Naive thymus-derived CD4-positive, alpha-beta T cell (primary cell): Measurements from ENCODE around the gene ELL. TPM values are rescaled to one million over a fixed set of nuclear protein-coding genes. Genes with fewer than 3 reads are reported as not detected.

Experiments used
- ATAC-seq: fragments of 150-1000 bp; cut with Tn5 transposase; 2 replicates; pipeline ENCODE4 v1.10.0; 2021; ENCODE audit warnings: mild to moderate bottlenecking, moderate library complexity
- CTCF ChIA-PET: fragments of 350-600 bp; sonication (Branson Sonifier 250); formaldehyde crosslinking; loops from one replicate; lab custom pipeline; 2021; ENCODE audit warnings: antibody characterized with exemption; lab: Charles Lee
- POLR2A ChIA-PET: fragments of 350-600 bp; sonication (Branson Sonifier 250); formaldehyde crosslinking; loops from one replicate; lab custom pipeline; 2021; ENCODE audit warnings: antibody characterized with exemption, inconsistent platforms; lab: Charles Lee
- DNase-seq, 9 donors: peaks; one replicate each; pipeline versions ENCODE4 v3.0.0 to v3.0.0-alpha.2; 2020 to 2022; ENCODE audit warnings: mixed read lengths in 1 of 9
- H3K27ac ChIP-seq: one replicate; pipeline ENCODE4 v1.7.0; 2013; ENCODE audit warnings: mild to moderate bottlenecking, low read depth, low read length, moderate library complexity
- H3K27me3 ChIP-seq, 2 donors: one replicate each; pipeline ENCODE4 v1.7.0; 2013; ENCODE audit warnings: low read length in 2 of 2, mild to moderate bottlenecking in 2 of 2, moderate library complexity in 2 of 2; ENCODE audit not compliant: control insufficient read depth in 2 of 2, insufficient read depth in 2 of 2
- H3K36me3 ChIP-seq, 3 experiments: 1 replicate in 2 of 3; 2 replicates in 1 of 3; pipeline ENCODE4 v1.7.0; 2013; ENCODE audit warnings: low read length in 3 of 3, mild to moderate bottlenecking in 3 of 3, moderate library complexity in 1 of 3; ENCODE audit not compliant: insufficient read depth in 3 of 3, control insufficient read depth in 2 of 3
- H3K4me1 ChIP-seq, 2 donors: one replicate each; pipeline ENCODE4 v1.7.0; 2013; ENCODE audit warnings: low read length in 2 of 2, mild to moderate bottlenecking in 2 of 2, moderate library complexity in 1 of 2; ENCODE audit not compliant: control insufficient read depth in 2 of 2, insufficient read depth in 2 of 2
- H3K4me3 ChIP-seq: 2 replicates; pipeline ENCODE4 v1.7.0; 2013; ENCODE audit warnings: mild to moderate bottlenecking, low read length
- H3K9me3 ChIP-seq, 3 experiments: 1 replicate in 2 of 3; 2 replicates in 1 of 3; pipeline ENCODE4 v1.7.0; 2013; ENCODE audit warnings: low read length in 3 of 3; ENCODE audit not compliant: control insufficient read depth in 2 of 3
- H3K27ac Mint-ChIP-seq, 9 donors: one replicate each; pipeline ENCODE4 v1.8.0; 2020 to 2022; ENCODE audit warnings: mixed read lengths in 9 of 9, mild to moderate bottlenecking in 8 of 9, moderate library complexity in 5 of 9, inconsistent platforms in 2 of 9
- H3K27me3 Mint-ChIP-seq, 5 donors: one replicate each; pipeline ENCODE4 v1.8.0; 2021 to 2022; ENCODE audit warnings: mixed read lengths in 5 of 5, mild to moderate bottlenecking in 1 of 5
- H3K36me3 Mint-ChIP-seq, 5 donors: one replicate each; pipeline ENCODE4 v1.8.0; 2020 to 2022; ENCODE audit warnings: mixed read lengths in 5 of 5, mild to moderate bottlenecking in 3 of 5, inconsistent platforms in 1 of 5
- H3K4me1 Mint-ChIP-seq, 7 donors: one replicate each; pipeline ENCODE4 v1.8.0; 2020 to 2022; ENCODE audit warnings: mixed read lengths in 7 of 7, mild to moderate bottlenecking in 3 of 7, inconsistent platforms in 1 of 7
- H3K4me3 Mint-ChIP-seq, 10 donors: one replicate each; pipeline ENCODE4 v1.8.0; 2020 to 2022; ENCODE audit warnings: mild to moderate bottlenecking in 10 of 10, mixed read lengths in 10 of 10, moderate library complexity in 6 of 10, inconsistent platforms in 2 of 10
- H3K9me3 Mint-ChIP-seq, 11 donors: one replicate each; pipeline ENCODE4 v1.8.0; 2020 to 2022; ENCODE audit warnings: mixed read lengths in 11 of 11, mild to moderate bottlenecking in 4 of 11, inconsistent platforms in 1 of 11, moderate library complexity in 1 of 11
- intact Hi-C, 2 donors: fragments of 100-400 bp; cut with micrococcal nuclease; formaldehyde crosslinking; loops; one replicate each; pipeline ENCODE4 v1.15.1; 2023
- polyA plus RNA-seq, 2 donors: library from polyadenylated mRNA; unstranded; fragments of 300-500 nt; fragmentation: Illumina TruSeq; gene quantifications; one replicate each; pipeline ENCODE4 v1.2.3, GENCODE V29; 2021
- total RNA-seq, 6 experiments: library from RNA in 5 of 6; stranded (reverse) in 5 of 6; gene quantifications; 1 replicate in 5 of 6; 2 replicates in 1 of 6; pipeline ENCODE4 v1.2.3 and lab custom pipeline; 2021 to 2026

Gene ELL
- total and polyA plus RNA-seq, 7 experiments from 2014 or later = 8.9 to 70.4 (median 22.1) TPM

- Histone ChIP-seq H3K4me1 (no peaks in the 10 kb centered on the region), H3K4me3 (no peak overlapping the region), H3K9me3 (no peaks in the 10 kb centered on the region), H3K27me3 (no peaks in the 10 kb centered on the region), H3K36me3 (peaks cover 3 to 51% (median 6%) of the 10 kb centered on the region in 3 experiments), H3K27ac (no peak overlapping the region)
- ChIA-PET POLR2A (interaction anchor here (0.8 kb wide), 1 partner anchor 305 kb away, joined by 3 read pairs; no protein-coding TSS in a partner anchor), CTCF (interaction anchor here (0.8 to 1.8 kb wide), 10 partner anchors 10 to 396 kb away, joined by 3 to 12 read pairs (median 4); partner anchors contain the start of gene UBA52)
- Mint-ChIP-seq H3K4me3 (no peak overlapping the region), H3K27me3 (no peaks in the 10 kb centered on the region), H3K4me1 (peaks cover 0 to 6% (median 4%) of the 10 kb centered on the region in 7 donors), H3K36me3 (peaks cover 0 to 20% (median 4%) of the 10 kb centered on the region in 5 donors), H3K9me3 (no peaks in the 10 kb centered on the region), H3K27ac (peak overlapping the region in 1 of 9 donors; percentile 76)
- ATAC-seq = peak; percentile 94
- peak; percentile 70 to 93 (median 83) for DNase-seq
- intact Hi-C loops = loop anchor here (1.0 to 10.0 kb wide), 4 partner anchors 134 to 464 kb away; partner anchors contain the start of gene REX1BD (in 1 of the 2)
Measured at GRCh38 chr19:18450931-18451836, 70.7 kb downstream of the ELL start.

GRCh38 chr19:18450021-18450930, 71.6 kb downstream of the ELL start:
- intact Hi-C loops = loop anchor here (5.0 to 10.0 kb wide), 2 partner anchors 135 to 417 kb away; partner anchors contain the start of gene REX1BD (in 1 of the 2)
- ChIA-PET CTCF (interaction anchor here (0.8 to 1.8 kb wide), 9 partner anchors 11 to 397 kb away, joined by 3 to 12 read pairs (median 4); partner anchors contain the start of gene UBA52), POLR2A (interaction anchor here (0.8 kb wide), 1 partner anchor 304 kb away, joined by 3 read pairs; no protein-coding TSS in a partner anchor)
- H3K27me3 ChIP-seq = no peaks in the 10 kb centered on the region
- H3K9me3 ChIP-seq = no peaks in the 10 kb centered on the region
- Mint-ChIP-seq H3K36me3 (peaks cover 0 to 16% (median 4%) of the 10 kb centered on the region in 5 donors), H3K4me3 (no peak overlapping the region), H3K27me3 (no peaks in the 10 kb centered on the region), H3K27ac (peak overlapping the region in 1 of 9 donors; percentile 76), H3K4me1 (peaks cover 0 to 6% (median 4%) of the 10 kb centered on the region in 7 donors), H3K9me3 (no peaks in the 10 kb centered on the region)
- peaks cover 6 to 56% (median 6%) of the 10 kb centered on the region in 3 experiments for H3K36me3 ChIP-seq
- no peaks in the 10 kb centered on the region for H3K4me1 ChIP-seq
- H3K4me3 ChIP-seq = no peak overlapping the region
- DNase-seq = no peak
- H3K27ac ChIP-seq = no peak overlapping the region
- no peak for ATAC-seq

GRCh38 chr19:18449552-18449951, 72.3 kb downstream of the ELL start:
- Histone ChIP-seq H3K27ac (no peak overlapping the region), H3K36me3 (peaks cover 6 to 64% (median 8%) of the 10 kb centered on the region in 3 experiments), H3K4me3 (no peak overlapping the region), H3K27me3 (no peaks in the 10 kb centered on the region), H3K9me3 (no peaks in the 10 kb centered on the region), H3K4me1 (no peaks in the 10 kb centered on the region)
- ATAC-seq (no peak), DNase-seq (no peak)
- ChIA-PET POLR2A (no interaction called here), CTCF (interaction anchor here (0.7 to 1.8 kb wide), 2 partner anchors 8 to 12 kb away, joined by 4 to 6 read pairs; no protein-coding TSS in a partner anchor)
- H3K4me1 Mint-ChIP-seq = peaks cover 0 to 6% (median 4%) of the 10 kb centered on the region in 7 donors
- H3K36me3 Mint-ChIP-seq = peaks cover 0 to 16% (median 4%) of the 10 kb centered on the region in 5 donors
- no peak overlapping the region for H3K27ac Mint-ChIP-seq
- no peak overlapping the region for H3K4me3 Mint-ChIP-seq
- intact Hi-C loops = no loop called here
- H3K9me3 Mint-ChIP-seq = no peaks in the 10 kb centered on the region
- no peaks in the 10 kb centered on the region for H3K27me3 Mint-ChIP-seq

GRCh38 chr19:18446811-18447359, 75.0 kb downstream of the ELL start:
- Mint-ChIP-seq H3K27me3 (peaks cover 0 to 2% (median 0%) of the 10 kb centered on the region in 5 donors), H3K4me1 (peaks cover 11 to 21% (median 14%) of the 10 kb centered on the region in 7 donors), H3K9me3 (peaks cover 0 to 5% (median 0%) of the 10 kb centered on the region in 11 donors), H3K4me3 (no peak overlapping the region), H3K27ac (no peak overlapping the region), H3K36me3 (peaks cover 0 to 17% (median 6%) of the 10 kb centered on the region in 5 donors)
- intact Hi-C loops = no loop called here
- ChIA-PET CTCF (no interaction called here), POLR2A (interaction anchor here (1.0 kb wide), 1 partner anchor 10 kb away, joined by 3 read pairs; no protein-coding TSS in a partner anchor)
- Histone ChIP-seq H3K4me1 (peaks cover 6 to 10% of the 10 kb centered on the region in 2 donors), H3K9me3 (no peaks in the 10 kb centered on the region), H3K27ac (no peak overlapping the region), H3K27me3 (no peaks in the 10 kb centered on the region), H3K4me3 (no peak overlapping the region), H3K36me3 (peaks cover 6 to 70% (median 8%) of the 10 kb centered on the region in 3 experiments)
- ATAC-seq (no peak), DNase-seq (no peak)

DNA sequence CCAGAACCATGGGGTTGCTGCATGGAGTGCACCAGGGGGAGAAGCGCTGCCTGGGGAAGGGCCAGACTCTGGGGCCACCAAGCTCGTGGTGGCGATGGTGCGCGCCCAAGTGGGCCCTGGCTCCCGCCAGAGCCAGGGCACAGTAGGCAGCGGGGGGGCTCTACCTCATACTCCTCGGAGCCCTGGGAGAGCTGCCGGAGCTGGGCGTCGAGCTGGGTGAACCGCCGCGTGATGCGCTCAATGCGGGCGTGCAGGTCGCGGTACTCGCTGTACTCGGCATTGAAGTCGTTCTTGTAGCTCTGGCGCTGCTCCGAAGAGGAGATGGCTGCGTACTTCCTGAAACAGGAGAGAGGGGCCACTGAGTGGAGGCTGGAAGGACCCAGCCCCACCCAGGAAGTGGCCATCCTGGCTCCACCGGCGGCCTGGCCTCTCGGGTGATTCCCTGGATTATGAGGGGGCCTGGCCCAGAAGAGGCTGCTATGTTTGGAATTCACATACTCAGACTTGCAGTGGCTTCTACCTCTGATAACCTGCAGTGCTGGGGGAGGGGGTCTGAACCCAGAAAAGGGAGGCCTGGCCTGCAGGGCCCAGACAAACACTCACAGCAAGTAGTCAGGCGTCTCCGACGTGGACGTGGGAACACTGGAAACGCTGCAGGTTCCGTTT, 75.6 kb downstream of the ELL start:
- H3K27ac ChIP-seq = no peak overlapping the region
- no peak for ATAC-seq
- no peaks in the 10 kb centered on the region for H3K27me3 ChIP-seq
- no peak overlapping the region for H3K4me3 Mint-ChIP-seq
- intact Hi-C loops = no loop called here
- peaks cover 6 to 70% (median 8%) of the 10 kb centered on the region in 3 experiments for H3K36me3 ChIP-seq
- H3K36me3 Mint-ChIP-seq = peaks cover 0 to 17% (median 6%) of the 10 kb centered on the region in 5 donors
- no peak overlapping the region for H3K27ac Mint-ChIP-seq
- CTCF ChIA-PET = interaction anchor here (0.9 kb wide), 1 partner anchor 74 kb away, joined by 3 read pairs; no protein-coding TSS in a partner anchor
- H3K4me1 ChIP-seq = peaks cover 7 to 13% of the 10 kb centered on the region in 2 donors
- H3K9me3 Mint-ChIP-seq = peaks cover 0 to 5% (median 0%) of the 10 kb centered on the region in 11 donors
- H3K4me3 ChIP-seq = no peak overlapping the region
- H3K4me1 Mint-ChIP-seq = peaks cover 11 to 24% (median 16%) of the 10 kb centered on the region in 7 donors
- H3K27me3 Mint-ChIP-seq = peaks cover 0 to 2% (median 0%) of the 10 kb centered on the region in 5 donors
- no peak for DNase-seq
- POLR2A ChIA-PET = no interaction called here
- no peaks in the 10 kb centered on the region for H3K9me3 ChIP-seq
